CD1c-positive myeloid dendritic cell (primary cell): ENCODE data around the gene FREM1.
A peak's percentile ranks its signal among the peaks of the same experiment; 100 is the strongest.

Experiments used
- DNase-seq: peaks from one replicate; pipeline ENCODE4 v3.0.0-alpha.2; 2016; ENCODE audit errors: extremely low spot score

The FREM1 gene

GRCh38 chr9:14868772-14869583, 41.2 kb downstream of the FREM1 start:
- DNase-seq = no peak

GRCh38 chr9:14868418-14868771, 41.8 kb downstream of the FREM1 start:
- DNase-seq = no peak

GRCh38 chr9:14866200-14866749, 44.0 kb downstream of the FREM1 start:
- no peak for DNase-seq

DNA sequence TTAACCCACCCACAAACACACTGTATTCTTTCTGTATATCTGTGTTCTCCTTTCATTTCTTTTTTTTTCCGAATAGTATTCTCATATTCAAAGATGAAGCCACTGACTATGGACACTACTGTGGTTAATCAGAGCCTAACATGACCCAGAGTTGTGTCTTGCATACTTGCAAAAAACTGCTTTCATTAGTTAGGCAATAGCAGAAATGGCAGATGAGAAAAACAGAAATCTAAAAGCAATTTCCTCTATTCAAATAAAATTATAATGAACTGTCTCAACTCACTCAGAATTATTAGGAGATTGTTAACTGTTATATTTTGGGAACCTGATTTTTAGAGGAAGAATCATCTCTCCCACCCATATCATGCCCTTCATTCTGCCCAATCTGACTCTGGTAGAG, 45.9 kb downstream of the FREM1 start:
- DNase-seq = no peak

- no peak for DNase-seq
These were observed 46.8 kb downstream of the FREM1 start for GRCh38 chr9:14863402-14863801.

DNA sequence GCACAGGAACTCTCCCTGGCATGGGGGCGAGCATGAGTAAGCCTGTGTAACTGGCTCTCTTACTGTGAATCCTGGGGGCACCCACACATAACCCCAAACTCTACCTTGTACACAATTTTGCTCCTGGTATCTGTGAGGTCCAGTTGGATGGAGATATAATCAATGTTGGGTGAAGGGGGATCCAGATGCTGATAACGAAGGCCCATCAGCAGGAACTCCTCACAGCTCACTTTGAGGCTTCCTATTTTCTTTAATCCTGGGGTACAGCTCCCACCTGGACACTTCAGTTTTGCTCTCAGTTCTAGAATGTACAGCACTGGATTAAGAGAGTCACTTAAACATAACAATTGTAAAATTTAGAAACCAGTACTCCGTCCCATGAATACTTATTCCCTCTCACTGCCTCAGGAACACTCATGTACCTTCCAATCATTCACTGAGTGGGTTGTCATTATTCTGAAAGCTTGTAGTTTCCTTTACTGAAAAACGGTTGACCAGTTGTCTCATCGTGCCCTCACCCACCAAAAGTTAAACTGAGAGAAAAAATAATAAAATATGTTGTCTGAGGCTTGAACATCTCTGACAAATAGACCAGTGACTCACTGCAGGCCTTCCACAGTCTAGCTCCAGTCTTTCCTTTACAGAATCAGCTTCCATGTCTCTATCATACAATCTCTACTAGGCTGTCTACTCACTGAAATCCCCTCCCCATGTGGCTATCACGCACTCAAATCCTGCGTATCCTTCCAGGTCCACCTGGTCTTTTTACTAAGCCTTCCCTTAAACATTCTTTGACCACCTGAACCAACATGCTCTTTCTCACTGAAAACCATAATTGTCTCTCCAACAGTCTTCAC, 52.6 kb downstream of the FREM1 start:
- DNase-seq = no peak

DNA sequence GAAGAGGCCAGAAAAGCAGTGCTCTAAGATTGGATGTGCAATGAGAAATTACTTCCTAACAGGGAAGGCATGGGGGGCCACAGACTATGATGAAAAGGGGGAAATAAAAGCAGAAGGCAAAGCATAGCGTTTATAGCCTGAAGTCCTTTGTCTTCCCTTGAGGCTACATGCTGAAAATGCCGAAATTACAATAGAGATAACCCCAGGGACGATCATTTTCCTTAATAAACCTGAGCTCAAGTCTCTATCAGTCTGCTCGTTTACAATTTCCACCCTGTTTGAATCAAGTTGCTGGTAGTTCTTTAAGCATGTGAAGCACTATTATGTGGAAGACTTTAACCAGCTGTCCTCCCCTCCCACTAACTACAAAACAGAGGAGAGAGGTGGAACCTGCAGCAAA, 60.4 kb downstream of the FREM1 start:
- DNase-seq = no peak

- DNase-seq = no peak
These were observed 60.9 kb downstream of the FREM1 start for GRCh38 chr9:14849296-14849695.

DNA sequence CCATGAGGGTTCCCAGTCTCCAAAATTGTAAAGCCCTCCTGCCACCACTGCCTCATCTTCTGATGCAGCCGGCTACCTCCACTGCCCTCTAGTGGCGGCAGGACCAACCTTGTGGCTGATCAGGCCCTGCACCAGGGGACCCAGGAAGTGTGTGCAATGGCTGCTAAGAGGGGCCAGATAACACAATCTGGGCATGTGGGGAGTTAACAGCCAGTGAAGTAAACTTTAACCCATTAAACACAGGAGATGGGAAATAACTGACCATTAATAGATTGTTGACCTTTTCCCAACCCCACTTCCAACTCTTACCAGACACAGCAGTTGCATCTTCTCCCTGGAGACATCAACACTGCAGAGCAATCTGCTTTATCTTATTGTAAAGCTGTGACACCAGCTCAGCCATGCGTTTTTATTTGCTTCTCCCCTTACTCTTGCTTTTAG, 63.3 kb downstream of the FREM1 start:
- DNase-seq = peak; percentile 11

GRCh38 chr9:14843163-14843562, 67.1 kb downstream of the FREM1 start:
- DNase-seq = no peak

DNA sequence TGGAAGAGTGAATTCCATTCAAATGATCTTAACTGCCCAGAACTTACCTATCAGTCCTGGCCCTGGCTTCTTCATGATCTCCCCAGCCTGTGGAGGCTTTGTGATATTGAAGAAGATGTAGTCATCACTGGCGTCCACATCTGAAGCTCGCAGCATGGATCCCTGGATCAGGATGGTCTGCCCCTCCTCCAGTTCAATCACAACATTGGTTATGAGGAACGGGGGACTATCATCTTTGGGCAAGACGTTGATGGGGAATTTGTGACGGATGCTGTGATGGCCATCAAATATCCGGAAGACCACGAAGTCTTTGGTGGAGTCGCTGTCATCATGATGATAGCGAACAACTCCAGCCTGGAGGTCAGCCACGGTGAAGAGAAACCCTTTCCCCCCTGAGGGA, 68.0 kb downstream of the FREM1 start:
- no peak for DNase-seq

DNA sequence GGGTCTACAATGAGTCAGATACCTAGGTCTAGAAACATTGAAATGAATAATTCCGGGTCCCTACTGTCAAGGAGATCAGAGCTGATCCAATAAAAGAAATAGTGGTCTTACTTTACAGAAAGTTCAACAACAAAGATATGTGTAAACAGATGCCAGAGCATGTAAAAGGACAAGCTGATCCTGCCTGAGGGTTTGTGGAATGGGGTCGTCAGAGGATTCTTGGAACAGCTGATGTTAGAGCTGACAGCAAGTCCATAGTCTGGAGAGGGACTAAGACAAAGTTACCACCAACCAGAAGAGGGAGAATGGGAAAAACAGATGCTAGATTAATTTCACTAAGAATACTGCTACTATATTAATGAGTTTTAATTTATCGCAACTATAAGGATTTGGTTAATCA, 71.5 kb downstream of the FREM1 start:
- DNase-seq = no peak

- no peak for DNase-seq
These were observed 73.3 kb downstream of the FREM1 start for GRCh38 chr9:14836885-14837284.

DNA sequence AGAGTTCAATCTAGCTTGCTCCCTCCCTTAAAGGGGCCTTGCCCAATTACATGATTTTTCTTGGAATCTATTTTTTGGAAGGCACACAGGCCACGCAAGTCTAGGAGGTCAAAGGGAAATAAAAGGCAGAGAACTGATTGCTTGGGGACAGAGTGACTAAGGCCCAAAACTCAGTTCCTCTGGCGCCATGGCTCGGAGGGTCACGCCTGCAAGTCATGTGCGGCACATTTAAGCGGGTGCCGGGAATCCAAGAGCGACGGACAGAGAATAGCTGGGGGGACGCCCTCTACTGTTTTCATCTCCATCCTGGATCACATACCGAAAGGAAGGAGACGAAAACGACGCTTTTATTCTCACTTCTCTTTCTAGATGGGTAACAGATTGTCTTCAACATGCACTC, 78.6 kb downstream of the FREM1 start:
- no peak for DNase-seq

GRCh38 chr9:14831074-14831473, 79.2 kb downstream of the FREM1 start:
- DNase-seq = no peak

DNA sequence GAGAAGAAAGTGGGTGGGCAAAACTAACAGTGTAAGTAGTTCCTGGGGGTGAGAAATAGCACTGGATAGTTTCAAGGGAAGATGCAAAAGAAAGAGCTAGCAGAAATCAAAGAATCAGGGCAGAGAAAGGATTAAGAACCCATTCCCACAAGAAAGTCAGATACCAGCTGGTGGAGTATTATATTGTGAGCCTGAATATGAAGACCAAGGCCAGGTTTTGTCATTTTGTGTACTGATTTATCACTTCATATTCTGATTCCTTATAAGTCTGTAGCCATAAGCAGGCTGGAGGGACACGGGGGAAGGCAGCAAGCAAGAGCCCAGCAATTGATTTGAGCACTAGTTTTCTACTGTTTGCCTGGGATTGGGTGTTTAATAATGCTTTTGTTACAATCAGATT, 80.2 kb downstream of the FREM1 start:
- no peak for DNase-seq

DNA sequence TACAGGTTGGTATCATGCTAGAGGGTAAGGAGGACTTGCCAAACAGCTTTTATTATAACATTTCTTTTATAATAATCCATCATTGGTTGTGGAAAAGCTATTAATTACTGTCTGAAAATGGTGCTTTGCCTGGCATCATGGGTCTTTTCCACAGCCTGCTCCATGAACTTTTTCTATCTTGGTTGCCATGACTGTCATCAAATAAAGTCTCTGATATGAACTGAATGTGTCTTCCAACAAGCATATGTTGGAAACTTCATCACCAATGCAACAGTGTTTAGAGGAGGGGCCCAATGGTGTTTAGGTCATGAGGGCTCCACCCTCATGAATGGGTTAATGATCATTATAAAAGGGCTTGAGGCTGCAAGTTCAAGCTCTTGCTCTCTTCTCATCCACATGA, 81.0 kb downstream of the FREM1 start:
- no peak for DNase-seq

GRCh38 chr9:14827805-14828204, 82.4 kb downstream of the FREM1 start:
- DNase-seq = no peak

- DNase-seq = no peak
These were observed 85.7 kb downstream of the FREM1 start for GRCh38 chr9:14824481-14824880.

- DNase-seq = no peak
These were observed 86.4 kb downstream of the FREM1 start for GRCh38 chr9:14823800-14824199.

DNA sequence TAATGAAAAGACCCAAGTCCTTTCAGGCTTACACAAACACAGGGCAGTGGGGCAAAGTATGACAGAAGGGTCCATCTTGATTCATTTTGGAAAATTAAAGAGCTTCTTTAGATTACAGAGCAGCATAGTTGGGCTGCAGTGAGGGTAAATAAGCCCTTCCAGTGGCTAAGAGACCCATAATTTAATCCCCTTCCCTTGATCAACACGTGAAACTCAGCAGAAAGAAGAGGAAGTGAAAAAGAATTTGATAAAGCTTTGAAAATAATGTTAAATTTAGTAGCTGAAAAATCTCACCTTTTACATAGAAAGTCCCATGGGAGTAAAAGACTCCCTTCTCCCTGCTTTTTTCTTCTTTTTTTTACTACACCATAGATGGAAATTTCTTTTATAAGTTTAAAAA, 87.6 kb downstream of the FREM1 start:
- DNase-seq = no peak

- DNase-seq = no peak
These were observed 91.0 kb downstream of the FREM1 start for GRCh38 chr9:14819183-14819582.

GRCh38 chr9:14814249-14814628, 96.0 kb downstream of the FREM1 start:
- DNase-seq = no peak
